HG03565 (cell line): ENCODE data around the gene EAF1.
"Not testable (repeated sequence)": the region's sequence is repeated elsewhere in the genome, so short reads cannot be mapped to it uniquely, and the experiment has no call there.

Experiments
- ATAC-seq: cut with Tn5 transposase; IDR thresholded peaks from one replicate; pipeline ENCODE4 v1.9.1; 2021; ENCODE audit warnings: mild to moderate bottlenecking, moderate library complexity; ENCODE audit not compliant: unreplicated experiment

EAF1 gene

GRCh38 chr3:15451216-15452113, 24.1 kb downstream of the EAF1 start:
- ATAC-seq = no peak

- no peak for ATAC-seq
These were observed 24.8 kb downstream of the EAF1 start for GRCh38 chr3:15452156-15452555.

GRCh38 chr3:15452961-15453360, 25.6 kb downstream of the EAF1 start:
- ATAC-seq = no peak

GRCh38 chr3:15453501-15453900, 26.1 kb downstream of the EAF1 start:
- no peak for ATAC-seq

- no peak for ATAC-seq
These were observed 26.7 kb downstream of the EAF1 start for GRCh38 chr3:15453991-15454625.

- ATAC-seq = no peak
These were observed 27.6 kb downstream of the EAF1 start for GRCh38 chr3:15454965-15455364.

- no peak for ATAC-seq
These were observed 28.4 kb downstream of the EAF1 start for GRCh38 chr3:15455756-15456155.

GRCh38 chr3:15456321-15456720, 28.9 kb downstream of the EAF1 start:
- no peak for ATAC-seq

- ATAC-seq = not testable (repeated sequence)
These were observed 29.5 kb downstream of the EAF1 start for GRCh38 chr3:15456915-15457314.

GRCh38 chr3:15458212-15458780, 30.9 kb downstream of the EAF1 start:
- ATAC-seq = no peak

GRCh38 chr3:15460891-15461531, 33.6 kb downstream of the EAF1 start:
- ATAC-seq = no peak

GRCh38 chr3:15462451-15462850, 35.1 kb downstream of the EAF1 start:
- ATAC-seq = no peak

GRCh38 chr3:15465876-15466585, 38.6 kb downstream of the EAF1 start:
- ATAC-seq = no peak

- no peak for ATAC-seq
These were observed 40.1 kb downstream of the EAF1 start for GRCh38 chr3:15467227-15468181.

GRCh38 chr3:15470261-15470660, 42.9 kb downstream of the EAF1 start:
- ATAC-seq = no peak

- ATAC-seq = no peak
These were observed 43.5 kb downstream of the EAF1 start for GRCh38 chr3:15470849-15471248.

- ATAC-seq = no peak
These were observed 44.5 kb downstream of the EAF1 start for GRCh38 chr3:15471861-15472260.

- no peak for ATAC-seq
These were observed 47.8 kb downstream of the EAF1 start for GRCh38 chr3:15475161-15475560.

GRCh38 chr3:15476378-15476777, 49.0 kb downstream of the EAF1 start:
- no peak for ATAC-seq
